Measurements from ENCODE around the gene VEGFD. TPM values are rescaled to one million over a fixed set of nuclear protein-coding genes. Genes with fewer than 3 reads are reported as not detected.

VEGFD gene
- total and polyA plus RNA-seq, 2 donors (not counting 3 experiments of a cell fraction or from before 2014, with no cell fraction given) = 0.40 to 0.64 TPM

- dilution Hi-C loops (cut with MboI; ENCODE audit: extremely low pct_ligation_motif_present, low sequenced_read_pairs) = no loop called here
- no TSS peak for BruUV-seq (replicated peaks)
- Histone ChIP-seq H3K27ac (ENCODE audit: insufficient read depth, low read depth, low read length) (no peak overlapping the region), H4K20me1 (replicated peaks; ENCODE audit: control insufficient read depth, extremely low read depth, insufficient read depth, low read length) (no peaks in the 10 kb centered on the region), H3K9me3 (replicated peaks; ENCODE audit: control insufficient read depth, insufficient read depth, low read length) (no peaks in the 10 kb centered on the region), H3K4me2 (ENCODE audit: insufficient read depth, low read length) (no peak overlapping the region), H3K36me3 (ENCODE audit: control insufficient read depth in 2 of 2, extremely low read depth in 1 of 2, insufficient read depth in 2 of 2, low read length in 2 of 2) (no peaks in the 10 kb centered on the region), H3K9me1 (replicated peaks; ENCODE audit: control insufficient read depth, extremely low read depth, insufficient read depth, low read length) (no peaks in the 10 kb centered on the region), H3K27me3 (ENCODE audit: control insufficient read depth in 2 of 2, insufficient read depth in 2 of 2, low read length in 2 of 2) (peaks cover 5 to 11% of the 10 kb centered on the region in 2 experiments), H3K79me2 (ENCODE audit: control insufficient read depth, insufficient read depth, low read length) (no peaks in the 10 kb centered on the region), H3K4me3 (replicated peaks in 1 of 3; ENCODE audit: insufficient read depth in 1 of 3, low read depth in 1 of 3, low read length in 3 of 3) (no peak overlapping the region), H3K9ac (replicated peaks; ENCODE audit: extremely low read depth, insufficient read depth, low read length) (no peak overlapping the region), H3K4me1 (ENCODE audit: control insufficient read depth, extremely low read depth, insufficient read depth, low read length) (peaks cover 4% of the 10 kb centered on the region), H2AFZ (ENCODE audit: low read depth, low read length) (no peak overlapping the region)
- ChIA-PET POLR2A (no interaction called here), CTCF (no interaction called here)
- TF ChIP-seq POLR2AphosphoS5 (IDR thresholded peaks at IDR 0.05; ENCODE audit: insufficient read depth, low read depth, low read length) (no peak), GATA2 (IDR thresholded peaks at IDR 0.05; ENCODE audit: insufficient read depth, insufficient read length, low read depth, low read length) (no peak), FOS (IDR thresholded peaks at IDR 0.05; ENCODE audit: borderline replicate concordance, insufficient read depth, low read length) (no peak), JUN (IDR thresholded peaks at IDR 0.05; ENCODE audit: borderline replicate concordance, insufficient read depth, insufficient read length, low read depth) (no peak), EZH2 (IDR thresholded peaks at IDR 0.05; ENCODE audit: borderline replicate concordance, low read depth, low read length, severe bottlenecking) (no peak), MYC (IDR thresholded peaks at IDR 0.05; ENCODE audit: low read depth, low read length) (no peak), POLR2A (IDR thresholded peaks at IDR 0.05; ENCODE audit: low read depth, low read length) (no peak), CTCF (IDR thresholded peaks at IDR 0.05; ENCODE audit: extremely low read depth in 1 of 2, insufficient read depth in 1 of 2, low read depth in 1 of 2, low read length in 2 of 2) (no peak)
- TF ChIP-seq, protein P1, sequence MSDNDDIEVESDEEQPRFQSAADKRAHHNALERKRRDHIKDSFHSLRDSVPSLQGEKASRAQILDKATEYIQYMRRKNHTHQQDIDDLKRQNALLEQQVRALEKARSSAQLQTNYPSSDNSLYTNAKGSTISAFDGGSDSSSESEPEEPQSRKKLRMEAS (IDR thresholded peaks at IDR 0.05; ENCODE audit: insufficient read depth, insufficient read length) = no peak
- DNase-seq (ENCODE audit: low read depth, low spot score) (no peak), FAIRE-seq (no peak)
- intact Hi-C loops (cut with micrococcal nuclease) = no loop called here
Observed at GRCh38 chrX:15340867-15341266, 43.3 kb downstream of the VEGFD start.
